Neural progenitor cell (in vitro differentiated cells): Measurements from ENCODE around the gene RTN1. TPM values are rescaled to one million over a fixed set of nuclear protein-coding genes. Genes with fewer than 3 reads are reported as not detected.

Experiments used
- DNase-seq: peaks from one replicate; pipeline ENCODE4 v3.0.0-alpha.2; 2016; ENCODE audit warnings: low spot score
- H2AFZ ChIP-seq: fragments of 200-600 bp; sonication (generic); replicated peaks from 2 replicates; pipeline ENCODE4 v1.6.1; 2016; ENCODE audit warnings: antibody characterized with exemption
- H3F3A ChIP-seq: fragments of 200-600 bp; sonication (generic); 2 replicates; pipeline ENCODE4 v1.6.1; 2016; ENCODE audit warnings: antibody characterized with exemption, low read depth
- H3K27ac ChIP-seq: fragments of 200-600 bp; sonication (generic); 2 replicates; pipeline ENCODE4 v1.5.1; 2016; ENCODE audit warnings: mild to moderate bottlenecking
- H3K27me3 ChIP-seq: fragments of 200-600 bp; sonication (generic); 2 replicates; pipeline ENCODE4 v1.6.1; 2016; ENCODE audit warnings: mild to moderate bottlenecking, moderate library complexity
- H3K36me3 ChIP-seq: fragments of 200-600 bp; sonication (generic); 2 replicates; pipeline ENCODE4 v1.5.1; 2016
- H3K4me1 ChIP-seq: fragments of 200-600 bp; sonication (generic); 2 replicates; pipeline ENCODE4 v1.6.1; 2016; ENCODE audit warnings: mixed run types
- H3K4me2 ChIP-seq: fragments of 200-600 bp; sonication (generic); 2 replicates; pipeline ENCODE4 v1.6.1; 2016
- H3K4me3 ChIP-seq: fragments of 200-600 bp; sonication (generic); 2 replicates; pipeline ENCODE4 v1.5.1; 2016
- H3K79me2 ChIP-seq: fragments of 200-600 bp; sonication (generic); 2 replicates; pipeline ENCODE4 v1.6.1; 2016; ENCODE audit warnings: low read depth
- H3K9ac ChIP-seq: fragments of 200-600 bp; sonication (generic); 2 replicates; pipeline ENCODE4 v1.6.1; 2016
- H3K9me3 ChIP-seq: fragments of 200-600 bp; sonication (generic); 2 replicates; pipeline ENCODE4 v1.5.1; 2016; ENCODE audit warnings: low read depth
- H4K20me1 ChIP-seq: fragments of 200-600 bp; sonication (generic); 2 replicates; pipeline ENCODE4 v1.6.1; 2016; ENCODE audit warnings: low read depth
- H3K27ac Mint-ChIP-seq: 3 replicates; pipeline ENCODE4 v1.8.0; 2021; ENCODE audit warnings: mixed read lengths
- H3K27me3 Mint-ChIP-seq: 2 replicates; pipeline ENCODE4 v1.8.0; 2022; ENCODE audit warnings: low read depth, mild to moderate bottlenecking, inconsistent platforms, moderate library complexity, mixed read lengths; ENCODE audit not compliant: insufficient read depth
- H3K36me3 Mint-ChIP-seq: 3 replicates; pipeline ENCODE4 v1.8.0; 2021; ENCODE audit warnings: mixed read lengths
- H3K4me1 Mint-ChIP-seq: 3 replicates; pipeline ENCODE4 v1.8.0; 2021; ENCODE audit warnings: mixed read lengths
- H3K4me3 Mint-ChIP-seq: 3 replicates; pipeline ENCODE4 v1.8.0; 2021; ENCODE audit warnings: mild to moderate bottlenecking, moderate library complexity, mixed read lengths
- H3K9me3 Mint-ChIP-seq: 3 replicates; pipeline ENCODE4 v1.8.0; 2020; ENCODE audit warnings: mixed read lengths
- EZH2 ChIP-seq: fragments of 200-600 bp; sonication (generic); IDR thresholded peaks from 2 replicates; pipeline ENCODE4 v1.6.1; 2017; ENCODE audit warnings: antibody characterized with exemption, mild to moderate bottlenecking, moderate library complexity
- EZH2phosphoT487 ChIP-seq: fragments of 200-600 bp; sonication (generic); IDR thresholded peaks from 2 replicates; pipeline ENCODE4 v1.6.1; 2017; ENCODE audit warnings: antibody characterized with exemption
- total RNA-seq: library from RNA; depleted of rRNA; stranded (reverse); fragments of >200 nt; gene quantifications from 2 replicates; pipeline ENCODE4 v1.2.3, GENCODE V29; 2015; ENCODE audit warnings: low replicate concordance
- TF ChIP-seq, protein P1 (sequence below): fragments of 200-600 bp; sonication (generic); IDR thresholded peaks from 2 replicates; pipeline ENCODE4 v1.5.1; 2017; ENCODE audit warnings: antibody characterized with exemption, mild to moderate bottlenecking

The RTN1 gene
- total RNA-seq, 1 donor from 2014 or later: 7.7 TPM

DNA sequence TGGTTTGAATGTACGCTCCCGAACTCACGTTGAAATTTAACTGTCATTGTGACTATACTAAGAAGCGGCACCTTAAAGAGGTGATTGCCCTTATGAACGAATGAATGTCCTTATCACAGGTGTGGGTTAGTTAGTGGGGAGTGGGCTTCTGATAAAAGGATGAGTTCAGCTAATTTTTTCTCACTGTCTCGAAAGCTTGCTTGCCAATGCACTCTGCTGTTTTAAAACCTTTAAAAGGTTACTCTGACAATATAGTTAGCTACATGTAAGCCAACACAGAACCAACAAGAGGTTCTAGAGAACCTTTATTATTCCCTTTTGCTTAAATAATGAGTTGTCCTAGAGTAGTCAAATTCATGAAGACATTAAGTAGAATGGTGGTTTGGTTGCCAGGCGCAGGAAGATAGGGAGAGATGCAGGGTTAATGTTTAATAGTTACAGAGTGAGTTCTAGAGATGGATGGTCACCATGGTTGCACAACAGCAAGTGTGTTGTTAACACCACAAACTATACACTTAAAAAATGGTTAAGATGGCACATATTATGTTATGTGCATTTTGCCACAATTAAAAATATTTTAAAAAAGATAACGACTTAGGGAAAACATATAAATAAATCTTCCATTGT lies 26.3 kb downstream of the RTN1 start:
- no peak overlapping the region for H2AFZ ChIP-seq
- no peaks in the 10 kb centered on the region for H3K27me3 ChIP-seq
- H3K27ac Mint-ChIP-seq: no peak overlapping the region
- no peaks in the 10 kb centered on the region for H3K27me3 Mint-ChIP-seq
- H3K79me2 ChIP-seq: no peaks in the 10 kb centered on the region
- H3K9me3 ChIP-seq: no peaks in the 10 kb centered on the region
- DNase-seq: no peak
- H3K4me1 ChIP-seq: no peaks in the 10 kb centered on the region
- no peaks in the 10 kb centered on the region for H3K9me3 Mint-ChIP-seq
- no peak overlapping the region for H3K4me2 ChIP-seq
- TF ChIP-seq EZH2phosphoT487: no peak
- TF ChIP-seq EZH2: no peak
- TF ChIP-seq, protein P1, sequence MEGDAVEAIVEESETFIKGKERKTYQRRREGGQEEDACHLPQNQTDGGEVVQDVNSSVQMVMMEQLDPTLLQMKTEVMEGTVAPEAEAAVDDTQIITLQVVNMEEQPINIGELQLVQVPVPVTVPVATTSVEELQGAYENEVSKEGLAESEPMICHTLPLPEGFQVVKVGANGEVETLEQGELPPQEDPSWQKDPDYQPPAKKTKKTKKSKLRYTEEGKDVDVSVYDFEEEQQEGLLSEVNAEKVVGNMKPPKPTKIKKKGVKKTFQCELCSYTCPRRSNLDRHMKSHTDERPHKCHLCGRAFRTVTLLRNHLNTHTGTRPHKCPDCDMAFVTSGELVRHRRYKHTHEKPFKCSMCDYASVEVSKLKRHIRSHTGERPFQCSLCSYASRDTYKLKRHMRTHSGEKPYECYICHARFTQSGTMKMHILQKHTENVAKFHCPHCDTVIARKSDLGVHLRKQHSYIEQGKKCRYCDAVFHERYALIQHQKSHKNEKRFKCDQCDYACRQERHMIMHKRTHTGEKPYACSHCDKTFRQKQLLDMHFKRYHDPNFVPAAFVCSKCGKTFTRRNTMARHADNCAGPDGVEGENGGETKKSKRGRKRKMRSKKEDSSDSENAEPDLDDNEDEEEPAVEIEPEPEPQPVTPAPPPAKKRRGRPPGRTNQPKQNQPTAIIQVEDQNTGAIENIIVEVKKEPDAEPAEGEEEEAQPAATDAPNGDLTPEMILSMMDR: no peak
- no peaks in the 10 kb centered on the region for H3K4me1 Mint-ChIP-seq
- H3K4me3 ChIP-seq: no peak overlapping the region
- no peak overlapping the region for H3K4me3 Mint-ChIP-seq
- H3K36me3 ChIP-seq: no peaks in the 10 kb centered on the region
- H3K36me3 Mint-ChIP-seq: no peaks in the 10 kb centered on the region
- no peak overlapping the region for H3K9ac ChIP-seq
- H3F3A ChIP-seq: no peaks in the 10 kb centered on the region
- H4K20me1 ChIP-seq: no peaks in the 10 kb centered on the region
- no peak overlapping the region for H3K27ac ChIP-seq

DNA sequence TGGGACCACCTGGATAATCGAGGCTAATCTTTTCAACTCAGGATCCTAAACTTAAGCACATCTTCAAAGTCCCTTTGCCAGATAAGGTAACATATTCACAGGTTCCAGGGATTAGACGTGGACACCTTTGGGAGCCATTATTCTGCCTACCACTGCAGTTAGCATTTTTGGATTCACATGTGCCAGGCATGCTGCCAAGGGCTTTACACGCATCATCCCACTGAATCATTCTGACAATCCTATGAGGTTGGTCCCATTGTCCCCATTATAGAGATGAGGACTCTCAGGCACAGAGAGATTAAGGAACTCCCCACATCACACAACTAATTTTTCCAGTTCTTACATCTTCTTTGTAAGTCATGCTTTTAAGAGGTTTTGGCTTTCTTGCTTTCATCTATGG lies 34.5 kb downstream of the RTN1 start:
- H3K4me3 Mint-ChIP-seq: no peak overlapping the region
- no peaks in the 10 kb centered on the region for H3K36me3 ChIP-seq
- no peaks in the 10 kb centered on the region for H3K4me1 Mint-ChIP-seq
- H3K9me3 ChIP-seq: no peaks in the 10 kb centered on the region
- no peak for TF ChIP-seq EZH2
- TF ChIP-seq EZH2phosphoT487: no peak
- TF ChIP-seq, protein P1: no peak
- H3K27ac Mint-ChIP-seq: no peak overlapping the region
- no peak overlapping the region for H3K4me3 ChIP-seq
- no peak overlapping the region for H3K4me2 ChIP-seq
- no peaks in the 10 kb centered on the region for H3K27me3 ChIP-seq
- H3F3A ChIP-seq: no peaks in the 10 kb centered on the region
- H3K36me3 Mint-ChIP-seq: no peaks in the 10 kb centered on the region
- no peak overlapping the region for H3K9ac ChIP-seq
- DNase-seq: no peak
- H3K79me2 ChIP-seq: no peaks in the 10 kb centered on the region
- H3K27me3 Mint-ChIP-seq: no peaks in the 10 kb centered on the region
- H3K4me1 ChIP-seq: no peaks in the 10 kb centered on the region
- H3K27ac ChIP-seq: no peak overlapping the region
- no peaks in the 10 kb centered on the region for H3K9me3 Mint-ChIP-seq
- no peak overlapping the region for H2AFZ ChIP-seq
- H4K20me1 ChIP-seq: no peaks in the 10 kb centered on the region

DNA sequence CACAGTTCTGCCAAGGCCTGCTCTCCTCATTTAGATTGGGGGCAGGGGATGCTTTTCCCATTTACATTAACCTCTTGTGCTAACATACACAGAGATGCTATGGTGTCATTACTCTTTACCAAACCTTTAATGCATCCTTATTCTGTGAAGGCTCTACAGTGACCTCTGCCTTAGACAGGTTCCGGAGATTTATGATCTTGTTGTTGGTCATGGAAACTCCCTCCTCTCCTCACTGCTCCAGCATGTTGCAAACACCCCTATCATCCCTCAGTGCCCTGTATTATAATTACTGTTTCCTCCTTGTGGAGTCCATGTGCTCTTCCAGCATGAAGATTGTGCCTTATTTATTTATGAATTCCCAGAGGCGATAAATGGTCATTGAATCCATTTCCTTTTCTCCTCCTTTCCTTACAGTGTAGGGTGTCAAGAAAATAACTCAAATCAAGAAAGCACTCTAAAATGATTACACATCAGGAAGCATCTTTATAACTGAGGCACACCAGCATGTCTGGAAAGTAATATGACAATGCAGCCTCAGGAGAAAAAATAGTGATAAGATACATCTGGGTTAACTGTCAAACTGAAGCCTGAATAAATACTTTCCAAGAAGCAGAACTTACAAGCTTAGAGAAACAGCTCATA lies 37.8 kb downstream of the RTN1 start:
- no peak for DNase-seq
- Histone ChIP-seq H3K27ac (no peak overlapping the region), H3F3A (no peaks in the 10 kb centered on the region), H4K20me1 (no peaks in the 10 kb centered on the region), H3K36me3 (no peaks in the 10 kb centered on the region), H3K4me1 (peaks cover 26% of the 10 kb centered on the region), H3K27me3 (no peaks in the 10 kb centered on the region), H3K4me2 (no peak overlapping the region), H3K79me2 (no peaks in the 10 kb centered on the region), H3K4me3 (no peak overlapping the region), H3K9me3 (no peaks in the 10 kb centered on the region), H3K9ac (no peak overlapping the region), H2AFZ (no peak overlapping the region)
- Mint-ChIP-seq H3K27ac (no peak overlapping the region), H3K36me3 (no peaks in the 10 kb centered on the region), H3K9me3 (no peaks in the 10 kb centered on the region), H3K4me1 (peaks cover 24% of the 10 kb centered on the region), H3K4me3 (no peak overlapping the region), H3K27me3 (no peaks in the 10 kb centered on the region)
- TF ChIP-seq, protein P1: no peak
- TF ChIP-seq EZH2phosphoT487 (no peak), EZH2 (no peak)
